K562 (cell line): ENCODE results near the gene UQCC2. TPM values are rescaled to one million over a fixed set of nuclear protein-coding genes. Genes with fewer than 3 reads are reported as not detected.

ENCODE experiments used
- ATAC-seq: fragments of 200-7000 bp; cut with Tn5 transposase; 3 replicates; pipeline ENCODE4 v1.9.1; 2020; ENCODE audit warnings: moderate library complexity
- BruUV-seq: library from RNA; stranded (reverse); fragments of 400-500 nt; replicated peaks from 2 replicates; lab custom pipeline; 2021; lab: Mats Ljungman, UMichigan
- CTCF ChIA-PET: fragments of 300-600 bp; formaldehyde crosslinking; extraction: SDS; loops from one replicate; lab custom pipeline; 2021; ENCODE audit warnings: low intra/inter-chr PET ratio; lab: Yijun Ruan, JAX
- POLR2A ChIA-PET: fragments of 300-600, 350-650 bp; sonication (Branson Sonifier 250); formaldehyde crosslinking; extraction: SDS; loops from one replicate; lab custom pipeline; 2021; ENCODE audit warnings: antibody characterized with exemption, inconsistent platforms; lab: Yijun Ruan, JAX
- DNase-seq, 4 experiments: peaks; one replicate each; pipeline versions ENCODE4 v3.0.0 to v3.0.0-alpha.2; 2011 to 2018; ENCODE audit warnings: low spot score in 3 of 4, mixed read lengths in 3 of 4; ENCODE audit errors: extremely low read depth in 1 of 4
- FAIRE-seq: peaks from 2 replicates; lab custom pipeline; 2011; peaks lifted over from hg19 to GRCh38; lab: Jason Lieb, UNC
- H2AFZ ChIP-seq: 2 replicates; pipeline ENCODE4 v1.6.0; 2011; ENCODE audit warnings: low read depth, low read length, control low read depth, inconsistent platforms
- H3K27ac ChIP-seq: fragments of 200-600 bp; 3 replicates; pipeline ENCODE4 v1.8.0; 2011; ENCODE audit warnings: low read depth, mild to moderate bottlenecking, control low read depth, inconsistent platforms, low read length, moderate library complexity, mixed read lengths; ENCODE audit errors: extremely low read depth
- H3K27me3 ChIP-seq, 2 experiments: fragments of 300-600 bp in 1 of 2; 2 replicates in 1 of 2; 3 replicates in 1 of 2; pipeline versions ENCODE4 v1.6.0 to v1.8.0; 2011; ENCODE audit warnings: inconsistent platforms in 2 of 2, low read length in 2 of 2, mild to moderate bottlenecking in 1 of 2, mixed read lengths in 1 of 2, moderate library complexity in 1 of 2; ENCODE audit not compliant: control insufficient read depth in 2 of 2, insufficient read depth in 2 of 2
- H3K36me3 ChIP-seq: fragments of 300-600 bp; 3 replicates; pipeline ENCODE4 v1.8.0; 2011; ENCODE audit warnings: mild to moderate bottlenecking, low read length, inconsistent platforms; ENCODE audit not compliant: control insufficient read depth, insufficient read depth
- H3K4me1 ChIP-seq, 2 experiments: fragments of 200-600 bp in 1 of 2; replicated peaks in 1 of 2; 2 replicates in 1 of 2; 3 replicates in 1 of 2; pipeline versions ENCODE4 v1.5.1 to v1.8.0; 2011; ENCODE audit warnings: inconsistent platforms in 2 of 2, low read length in 2 of 2, mild to moderate bottlenecking in 1 of 2, mixed read lengths in 1 of 2, moderate library complexity in 1 of 2; ENCODE audit not compliant: control insufficient read depth in 2 of 2, insufficient read depth in 2 of 2
- H3K4me2 ChIP-seq: 2 replicates; pipeline ENCODE4 v1.6.1; 2011; ENCODE audit warnings: low read length, control low read depth, inconsistent platforms, mixed read lengths; ENCODE audit not compliant: insufficient read depth
- H3K4me3 ChIP-seq: fragments of 200-600 bp; sonication (generic), shearing (Covaris generic); 2 replicates; pipeline ENCODE4 v1.5.1; 2016; ENCODE audit warnings: control low read depth, inconsistent platforms
- H3K79me2 ChIP-seq: fragments of 200-600 bp; 3 replicates; pipeline ENCODE4 v1.8.0; 2011; ENCODE audit warnings: low read length, inconsistent platforms; ENCODE audit not compliant: control insufficient read depth, insufficient read depth
- H3K9ac ChIP-seq, 2 experiments: 2 replicates each; pipeline versions ENCODE4 v1.6.0 to v1.6.1; 2011; ENCODE audit warnings: low read depth in 2 of 2, low read length in 2 of 2, control low read depth in 1 of 2, inconsistent platforms in 1 of 2, mild to moderate bottlenecking in 1 of 2, mixed read lengths in 1 of 2; ENCODE audit not compliant: insufficient read depth in 1 of 2
- H3K9me1 ChIP-seq: one replicate; pipeline ENCODE4 v1.6.0; 2011; ENCODE audit warnings: inconsistent platforms, mild to moderate bottlenecking, low read length, moderate library complexity; ENCODE audit not compliant: control insufficient read depth, insufficient read depth
- H3K9me3 ChIP-seq: replicated peaks from 2 replicates; pipeline ENCODE4 v1.5.1; 2011; ENCODE audit warnings: low read depth, low read length, inconsistent platforms; ENCODE audit not compliant: control insufficient read depth, insufficient read depth
- H4K20me1 ChIP-seq: replicated peaks from 2 replicates; pipeline ENCODE4 v1.6.1; 2011; ENCODE audit warnings: low read length, inconsistent platforms, mixed read lengths; ENCODE audit not compliant: control insufficient read depth, insufficient read depth
- E2F6 ChIP-seq, 2 experiments: IDR thresholded peaks; 2 replicates each; pipeline ENCODE4 v1.6.1; 2011; ENCODE audit warnings: borderline replicate concordance in 1 of 2, control low read depth in 1 of 2, low read depth in 1 of 2, low read length in 1 of 2, mild to moderate bottlenecking in 1 of 2, mixed read lengths in 1 of 2, moderate library complexity in 1 of 2; ENCODE audit not compliant: insufficient read depth in 1 of 2, insufficient read length in 1 of 2, poor library complexity in 1 of 2, severe bottlenecking in 1 of 2; ENCODE audit errors: extremely low read depth in 1 of 2
- ESRRA ChIP-seq: fragments of 450-650 bp; IDR thresholded peaks from 2 replicates; pipeline ENCODE4 v1.6.1; 2014; ENCODE audit warnings: low read depth, mild to moderate bottlenecking, moderate library complexity, borderline replicate concordance
- HDAC1 ChIP-seq, 2 experiments: fragments of 450-650 bp; IDR thresholded peaks; 2 replicates each; pipeline ENCODE4 v1.6.1; 2016 to 2017; ENCODE audit warnings: inconsistent platforms in 1 of 2, mild to moderate bottlenecking in 1 of 2, moderate library complexity in 1 of 2
- KDM1A ChIP-seq, 2 experiments: fragments of 450-650 bp; IDR thresholded peaks; 2 replicates each; pipeline ENCODE4 v1.6.1; 2016; ENCODE audit warnings: mild to moderate bottlenecking in 2 of 2
- MBD1 ChIP-seq: fragments of 250-450 bp; sonication (Bioruptor Pico); IDR thresholded peaks from 2 replicates; pipeline ENCODE4 v1.8.0; 2022; ENCODE audit warnings: inconsistent platforms
- NR2C1 ChIP-seq, 2 experiments: fragments of 450-650 bp; IDR thresholded peaks; 2 replicates each; pipeline ENCODE4 v1.6.1; 2017; ENCODE audit warnings: mild to moderate bottlenecking in 2 of 2, antibody characterized with exemption in 1 of 2, inconsistent platforms in 1 of 2, missing compliant biosample characterization in 1 of 2, missing genetic modification characterization in 1 of 2
- NR2C2 ChIP-seq, 2 experiments: fragments of 200-800 bp in 1 of 2; sonication (Bioruptor generic) in 1 of 2; sonication (generic) in 1 of 2; formaldehyde crosslinking in 1 of 2; IDR thresholded peaks; 2 replicates each; pipeline versions ENCODE4 v1.6.1 to v1.8.0; 2016 to 2022; ENCODE audit warnings: mild to moderate bottlenecking in 1 of 2, missing compliant biosample characterization in 1 of 2, missing genetic modification characterization in 1 of 2, missing genetic modification reagents in 1 of 2
- POU5F1 ChIP-seq: fragments of 150-350 bp; IDR thresholded peaks from 2 replicates; pipeline ENCODE4 v1.6.1; 2014; ENCODE audit warnings: borderline replicate concordance, low read length, low read depth, mild to moderate bottlenecking; ENCODE audit not compliant: partially characterized antibody
- PTTG1 ChIP-seq: fragments of 450-650 bp; IDR thresholded peaks from 2 replicates; pipeline ENCODE4 v1.6.1; 2016; ENCODE audit warnings: low read depth, mild to moderate bottlenecking, missing genetic modification characterization, missing compliant biosample characterization
- RBFOX2 ChIP-seq: fragments of 200-400 bp; formaldehyde crosslinking; IDR thresholded peaks from 2 replicates; pipeline ENCODE4 v1.6.1; 2017; ENCODE audit warnings: low read depth, mild to moderate bottlenecking, low read length, moderate library complexity
- RBM17 ChIP-seq: fragments of 200-400 bp; formaldehyde crosslinking; IDR thresholded peaks from 2 replicates; pipeline ENCODE4 v1.6.1; 2017; ENCODE audit warnings: low read depth, mild to moderate bottlenecking, low read length, borderline replicate concordance
- TAF15 ChIP-seq: fragments of 200-400 bp; formaldehyde crosslinking; IDR thresholded peaks from 2 replicates; pipeline ENCODE4 v1.6.1; 2017; ENCODE audit warnings: mild to moderate bottlenecking, low read depth, low read length, moderate library complexity
- TFAM ChIP-seq: fragments of 250-450 bp; sonication (Bioruptor Pico); conservative IDR thresholded peaks from 2 replicates; pipeline ENCODE4 v1.5.0; 2021; ENCODE audit warnings: mild to moderate bottlenecking, moderate library complexity
- ZKSCAN1 ChIP-seq: fragments of 150-350 bp; IDR thresholded peaks from 2 replicates; pipeline ENCODE4 v1.6.1; 2016; ENCODE audit warnings: low read depth, low read length
- ZNF707 ChIP-seq: fragments of 250-450 bp; sonication (Bioruptor Pico); conservative IDR thresholded peaks from 2 replicates; pipeline ENCODE4 v1.8.0; 2022; ENCODE audit warnings: inconsistent platforms, mild to moderate bottlenecking, moderate library complexity
- WGBS: fragments of 100-300 bp; shearing (Covaris generic); methylation state at CpG from one replicate; pipeline ENCODE4 v1.1.6; 2016; ENCODE audit warnings: low coverage, mixed read lengths; ENCODE audit not compliant: insufficient coverage; ENCODE audit errors: missing lambda C conversion rate; 5-methylcytosine and 5-hydroxymethylcytosine counted together
- in situ Hi-C: fragments of 300-500 bp; cut with MboI; formaldehyde crosslinking; loops from 4 replicates; pipeline ENCODE4 v1.15.0; 2018; ENCODE audit warnings: inconsistent platforms, mixed read lengths
- intact Hi-C: fragments of 100-400 bp; cut with micrococcal nuclease; formaldehyde crosslinking; loops from 2 replicates; pipeline ENCODE4 v1.14.2; 2022
- polyA plus RNA-seq, 8 experiments: library from polyadenylated mRNA; depleted of rRNA in 4 of 8; stranded (reverse) in 5 of 8; unstranded in 3 of 8; fragments of >200 nt; fragmentation: Nextera tagmentation in 2 of 8; fragmentation: Illumina TruSeq in 1 of 8; extraction: Ambion mirVana in 2 of 8; extraction: Trizol in 1 of 8; gene quantifications; 2 replicates each; pipeline versions ENCODE4 v1.2.1 to v1.2.3, GENCODE V29; 2011 to 2014; ENCODE audit warnings: inconsistent platforms in 1 of 8, missing spikeins in 1 of 8
- total RNA-seq, 7 experiments: library from RNA; depleted of rRNA in 6 of 7; stranded (reverse); fragments of >200 nt in 6 of 7; fragmentation: Illumina TruSeq in 2 of 7; extraction: Trizol in 2 of 7; gene quantifications; 2 replicates each; pipeline versions ENCODE4 v1.2.1 to v1.2.3, GENCODE V29; 2011 to 2021; ENCODE audit warnings: low replicate concordance in 1 of 7
- TF ChIP-seq, protein P1 (sequence below): fragments of 250-450 bp; sonication (Bioruptor Pico); IDR thresholded peaks from 2 replicates; pipeline ENCODE4 v1.8.0; 2022; ENCODE audit warnings: inconsistent platforms, mild to moderate bottlenecking, moderate library complexity, borderline replicate concordance

UQCC2 gene
- total and polyA plus RNA-seq, 9 of the 15 experiments (the other 6 are each of a cell fraction or from before 2014, with no cell fraction given): 58.5 to 927 (median 158) TPM

GRCh38 chr6:33677689-33678088 is 33.8 kb downstream of the UQCC2 start:
- FAIRE-seq (no peak), ATAC-seq (no peak), DNase-seq (no peak)
- Histone ChIP-seq H3K9me1 (no peaks in the 10 kb centered on the region), H3K79me2 (no peaks in the 10 kb centered on the region), H3K36me3 (peaks cover 92% of the 10 kb centered on the region; the same call in 2 of the 3 replicates), H3K27ac (no peak overlapping the region), H3K27me3 (no peaks in the 10 kb centered on the region), H3K4me1 (peaks cover 0 to 3% of the 10 kb centered on the region in 2 experiments; a peak in 1 of 5 replicates), H3K9me3 (no peaks in the 10 kb centered on the region), H4K20me1 (0 out of 2 replicates have a peak, but pooled peaks cover 3% of the 10 kb centered on the region), H3K4me3 (no peak overlapping the region), H3K9ac (no peak overlapping the region), H3K4me2 (no peak overlapping the region), H2AFZ (no peak overlapping the region)
- CTCF ChIA-PET: no interaction called here
- 100% methylated on average over 2 of the region's 2 CpGs for WGBS
- POLR2A ChIA-PET: interaction anchor here (0.6 kb wide), 1 partner anchor 16 kb away, joined by 4 read pairs; no protein-coding TSS in a partner anchor
- no TSS peak for BruUV-seq
- in situ Hi-C loops: no loop called here
- intact Hi-C loops: no loop called here
- TF ChIP-seq ZKSCAN1 (no peak), POU5F1 (no peak), TAF15 (no peak), PTTG1 (tag) (no peak), TFAM (CRISPR knock-in tag) (no peak), ESRRA (peak; percentile 89; the same call in 1 of the 2 replicates), MBD1 (CRISPR knock-in tag) (no peak), HDAC1 (IDR thresholded peaks at IDR 0.05) (0 out of 4 replicates have a peak, but pooled peaks of 1 of the 2 experiments have one; percentile 9), E2F6 (IDR thresholded peaks at IDR 0.05; ENCODE audit: borderline replicate concordance in 1 of 2, extremely low read depth in 1 of 2, insufficient read depth in 1 of 2, insufficient read length in 1 of 2, low read depth in 1 of 2, low read length in 1 of 2, poor library complexity in 1 of 2, severe bottlenecking in 1 of 2) (no peak), KDM1A (IDR thresholded peaks at IDR 0.05) (0 out of 4 replicates have a peak, but pooled peaks of 1 of the 2 experiments have one; percentile 26), NR2C2 (CRISPR knock-in tag; IDR thresholded peaks at IDR 0.05) (peak; percentile 74; the same call in 1 of the 2 replicates), NR2C2 (tag; IDR thresholded peaks at IDR 0.05) (peak; percentile 82; the same call in 1 of the 2 replicates), RBFOX2 (no peak), NR2C1 (IDR thresholded peaks at IDR 0.05) (peak; percentile 92), NR2C1 (tag; IDR thresholded peaks at IDR 0.05) (peak; percentile 91), RBM17 (no peak), ZNF707 (CRISPR knock-in tag) (no peak)
- TF ChIP-seq, protein P1, sequence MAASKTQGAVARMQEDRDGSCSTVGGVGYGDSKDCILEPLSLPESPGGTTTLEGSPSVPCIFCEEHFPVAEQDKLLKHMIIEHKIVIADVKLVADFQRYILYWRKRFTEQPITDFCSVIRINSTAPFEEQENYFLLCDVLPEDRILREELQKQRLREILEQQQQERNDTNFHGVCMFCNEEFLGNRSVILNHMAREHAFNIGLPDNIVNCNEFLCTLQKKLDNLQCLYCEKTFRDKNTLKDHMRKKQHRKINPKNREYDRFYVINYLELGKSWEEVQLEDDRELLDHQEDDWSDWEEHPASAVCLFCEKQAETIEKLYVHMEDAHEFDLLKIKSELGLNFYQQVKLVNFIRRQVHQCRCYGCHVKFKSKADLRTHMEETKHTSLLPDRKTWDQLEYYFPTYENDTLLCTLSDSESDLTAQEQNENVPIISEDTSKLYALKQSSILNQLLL (CRISPR knock-in tag): no peak
